A549 (cell line): ENCODE data around the gene APOM.

ENCODE experiments used
- BHLHE40 ChIP-seq: IDR thresholded peaks from 2 replicates; pipeline ENCODE4 v1.6.1; 2012; ENCODE audit warnings: low read depth, low read length, inconsistent platforms
- CEBPB ChIP-seq, 2 experiments: fragments of >200 bp in 1 of 2; sonication (Bioruptor Twin) in 1 of 2; formaldehyde crosslinking in 1 of 2; IDR thresholded peaks; 2 replicates each; pipeline ENCODE4 v1.6.1; 2012 to 2016
- CHD2 ChIP-seq: fragments of 150-350 bp; IDR thresholded peaks from 2 replicates; pipeline ENCODE4 v1.6.1; 2014; ENCODE audit warnings: low read length; ENCODE audit not compliant: partially characterized antibody
- CTCF ChIP-seq: fragments of >200 bp; sonication (Bioruptor Twin); formaldehyde crosslinking; IDR thresholded peaks from 3 replicates; pipeline ENCODE4 v1.5.1; 2016
- PHF8 ChIP-seq: fragments of 200-600 bp; sonication (generic); IDR thresholded peaks from 2 replicates; pipeline ENCODE4 v1.6.1; 2016; ENCODE audit warnings: low read depth, mild to moderate bottlenecking, antibody characterized with exemption, moderate library complexity, borderline replicate concordance
- POLR2A ChIP-seq: IDR thresholded peaks from 2 replicates; pipeline ENCODE4 v1.6.1; 2012; ENCODE audit warnings: mild to moderate bottlenecking, low read length
- RCOR1 ChIP-seq: fragments of 150-350 bp; IDR thresholded peaks from 2 replicates; pipeline ENCODE4 v1.6.1; 2014; ENCODE audit warnings: antibody characterized with exemption, low read length, low read depth
- SREBF2 ChIP-seq: fragments of 450-650 bp; IDR thresholded peaks from 2 replicates; pipeline ENCODE4 v1.6.1; 2014; ENCODE audit warnings: mild to moderate bottlenecking, moderate library complexity

GRCh38 chr6:31633447-31633846 is 22.2 kb upstream of the APOM start:
- TF ChIP-seq RCOR1 (no peak), SREBF2 (no peak), CHD2 (no peak), BHLHE40 (no peak), CTCF (no peak), POLR2A (no peak), PHF8 (no peak), CEBPB (IDR thresholded peaks at IDR 0.05) (no peak)
